PC-3 (cell line): ENCODE data around the gene EVA1A.

Experiments
- EZH2 ChIP-seq: fragments of 300-600 bp; sonication (generic); IDR thresholded peaks from one replicate; pipeline ENCODE4 v1.6.1; 2017; ENCODE audit warnings: antibody characterized with exemption, mild to moderate bottlenecking, low read length; ENCODE audit not compliant: unreplicated experiment
- TF ChIP-seq, protein P1 (sequence below): fragments of 300-600 bp; sonication (generic); conservative IDR thresholded peaks from 2 replicates; pipeline ENCODE4 v1.5.1; 2017; ENCODE audit warnings: antibody characterized with exemption, low read depth, mild to moderate bottlenecking, low read length

DNA sequence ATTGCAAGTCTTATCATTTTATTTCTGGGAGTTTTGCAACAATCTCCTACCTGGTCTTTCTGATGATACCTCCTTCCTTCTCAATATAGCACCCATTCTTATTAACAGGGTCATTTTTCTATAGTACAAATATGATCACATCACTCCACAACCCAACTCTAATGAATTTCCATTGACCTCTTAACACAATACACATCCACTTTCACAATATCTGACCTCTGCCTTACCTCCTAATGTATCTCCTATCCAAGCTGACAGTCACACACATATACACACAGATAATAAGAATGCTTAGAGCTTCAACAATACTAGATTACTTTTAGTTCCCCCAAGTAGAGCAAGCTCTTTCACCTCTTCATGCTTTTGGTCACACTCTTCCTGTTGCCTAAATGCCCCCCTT is 40.9 kb downstream of the EVA1A start:
- TF ChIP-seq, protein P1, sequence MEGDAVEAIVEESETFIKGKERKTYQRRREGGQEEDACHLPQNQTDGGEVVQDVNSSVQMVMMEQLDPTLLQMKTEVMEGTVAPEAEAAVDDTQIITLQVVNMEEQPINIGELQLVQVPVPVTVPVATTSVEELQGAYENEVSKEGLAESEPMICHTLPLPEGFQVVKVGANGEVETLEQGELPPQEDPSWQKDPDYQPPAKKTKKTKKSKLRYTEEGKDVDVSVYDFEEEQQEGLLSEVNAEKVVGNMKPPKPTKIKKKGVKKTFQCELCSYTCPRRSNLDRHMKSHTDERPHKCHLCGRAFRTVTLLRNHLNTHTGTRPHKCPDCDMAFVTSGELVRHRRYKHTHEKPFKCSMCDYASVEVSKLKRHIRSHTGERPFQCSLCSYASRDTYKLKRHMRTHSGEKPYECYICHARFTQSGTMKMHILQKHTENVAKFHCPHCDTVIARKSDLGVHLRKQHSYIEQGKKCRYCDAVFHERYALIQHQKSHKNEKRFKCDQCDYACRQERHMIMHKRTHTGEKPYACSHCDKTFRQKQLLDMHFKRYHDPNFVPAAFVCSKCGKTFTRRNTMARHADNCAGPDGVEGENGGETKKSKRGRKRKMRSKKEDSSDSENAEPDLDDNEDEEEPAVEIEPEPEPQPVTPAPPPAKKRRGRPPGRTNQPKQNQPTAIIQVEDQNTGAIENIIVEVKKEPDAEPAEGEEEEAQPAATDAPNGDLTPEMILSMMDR: no peak
- TF ChIP-seq EZH2: no peak
